Activated CD4-positive, alpha-beta T cell treated with anti-CD3 and anti-CD28 coated beads, Interleukin-10, Interleukin-2, amounts not matched to agents 100 ng/mL and 50 ng/mL, durations not matched to agents 16 hours and 8 hours (primary cell): ENCODE results near the gene MED22.
"Not testable (repeated sequence)": the region's sequence is repeated elsewhere in the genome, so short reads cannot be mapped to it uniquely, and the experiment has no call there.

Experiments
- DNase-seq: peaks from one replicate; pipeline ENCODE4 v3.0.0-alpha.2; 2020

Gene MED22

DNA sequence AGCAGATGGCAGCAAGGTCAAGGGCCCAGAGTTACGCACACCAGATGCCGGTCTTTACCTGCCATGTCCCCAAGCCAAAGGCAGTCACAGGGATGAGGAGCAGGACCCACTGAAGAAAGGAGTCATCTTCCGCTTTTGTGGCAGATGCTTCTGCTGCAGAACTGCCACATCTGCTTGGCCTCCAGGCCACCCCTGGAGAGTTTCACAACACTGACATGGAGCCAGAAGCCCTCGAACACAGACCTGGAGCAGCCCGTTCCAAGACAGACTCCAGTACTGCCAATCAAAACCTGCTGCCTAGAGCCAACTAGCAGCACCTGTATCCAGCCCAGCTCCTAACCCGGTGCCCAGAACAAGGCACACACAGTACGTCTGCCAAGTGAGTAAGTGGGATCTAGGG lies 6.8 kb upstream of the MED22 start:
- no peak for DNase-seq

DNA sequence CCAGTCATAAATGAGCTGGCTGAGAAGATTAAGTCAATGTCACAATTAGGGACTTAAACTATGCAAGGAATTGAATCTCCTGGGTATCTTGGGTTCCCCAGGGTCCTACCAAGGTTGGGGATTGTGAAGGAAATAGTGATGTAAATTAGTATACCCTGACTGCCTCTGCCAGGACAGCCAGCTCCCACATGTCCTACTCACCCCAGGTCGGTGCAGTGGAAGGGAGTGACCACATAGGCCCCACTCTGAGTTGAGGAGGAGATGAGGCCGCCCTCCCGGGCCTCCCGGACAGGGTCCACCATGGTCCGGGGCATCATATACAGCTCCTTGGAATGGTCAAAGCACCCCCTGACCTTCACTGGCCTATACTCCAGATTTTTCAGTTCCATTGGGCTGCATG lies 5.6 kb upstream of the MED22 start:
- no peak for DNase-seq

GRCh38 chr9:133352635-133353340 lies 4.9 kb upstream of the MED22 start:
- DNase-seq, result no peak

- peak; percentile 77 for DNase-seq
Measured at GRCh38 chr9:133351908-133352634, 4.1 kb upstream of the MED22 start.

- no peak for DNase-seq
Measured at GRCh38 chr9:133351526-133351907, 3.6 kb upstream of the MED22 start.

- DNase-seq, result peak; percentile 57
Measured at GRCh38 chr9:133349965-133350616, 2.2 kb upstream of the MED22 start.

GRCh38 chr9:133348718-133349573 lies 1.0 kb upstream of the MED22 start:
- no peak for DNase-seq

DNA sequence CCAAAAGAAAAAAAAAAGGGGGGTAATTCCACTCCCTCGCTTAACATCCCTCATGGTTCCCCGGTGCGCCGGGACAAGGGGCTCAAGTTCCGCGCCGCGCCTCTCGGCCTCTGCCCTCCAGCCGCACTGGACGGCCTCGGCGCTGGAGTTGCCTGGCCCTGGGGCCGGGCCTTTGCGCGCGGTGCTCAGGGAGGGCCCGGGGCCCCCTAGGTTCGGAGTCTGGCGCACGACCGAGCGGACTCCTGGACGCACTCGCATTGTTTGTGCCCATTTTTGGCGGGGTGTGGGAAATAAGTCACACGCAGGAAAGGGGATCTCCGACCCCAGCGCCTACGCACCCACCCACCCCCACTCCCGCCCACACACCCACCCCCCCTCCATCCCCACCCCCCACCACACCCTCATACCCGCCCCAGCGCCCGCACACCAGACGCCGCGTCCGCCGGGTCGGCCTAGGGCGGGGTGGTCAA lies 381 bp downstream of the MED22 start:
- DNase-seq, result peak; percentile 63

DNA sequence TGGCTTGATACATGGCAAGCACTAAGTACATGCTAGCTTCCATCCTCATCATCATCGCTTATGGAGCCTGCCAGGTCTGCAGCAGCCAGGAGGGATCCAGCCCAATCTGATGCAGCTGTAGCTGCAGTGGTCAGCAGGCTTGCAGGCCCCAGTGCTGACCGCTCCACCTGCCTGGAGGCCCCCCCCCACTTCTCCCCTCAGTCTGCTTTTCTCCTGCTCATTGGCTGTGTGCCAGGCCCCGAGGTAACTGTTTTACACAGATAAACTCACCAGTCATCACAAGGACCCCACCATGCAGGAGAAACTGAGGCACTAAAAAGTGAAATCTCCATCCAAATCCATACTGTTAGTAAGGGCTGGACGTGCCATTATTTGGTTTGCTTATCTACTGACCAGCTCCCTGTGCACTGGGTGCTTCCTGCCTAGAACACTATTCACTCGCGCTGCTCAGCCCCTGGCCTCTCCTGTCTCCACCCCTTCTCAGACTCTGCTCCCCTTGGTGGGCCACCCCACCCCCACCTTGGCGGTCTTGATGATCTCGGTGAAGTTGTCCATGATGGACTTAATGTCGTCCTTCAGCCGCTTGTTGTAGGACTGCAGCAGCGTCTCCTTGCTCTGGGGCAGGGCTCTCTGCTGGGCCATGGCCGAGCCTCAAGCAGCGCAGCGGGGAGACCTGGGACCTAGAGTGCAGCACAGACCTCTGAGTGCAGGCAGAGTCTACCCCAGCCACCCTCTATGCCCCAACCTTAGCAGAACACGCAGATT lies 1.7 kb downstream of the MED22 start:
- DNase-seq, result no peak

- no peak for DNase-seq
Measured at GRCh38 chr9:133345596-133345995, 2.3 kb downstream of the MED22 start.

- no peak for DNase-seq
Measured at GRCh38 chr9:133344979-133345378, 3.0 kb downstream of the MED22 start.

- no peak for DNase-seq
Measured at GRCh38 chr9:133344071-133344470, 3.9 kb downstream of the MED22 start.

- no peak for DNase-seq
Measured at GRCh38 chr9:133342570-133342969, 5.4 kb downstream of the MED22 start.

GRCh38 chr9:133342069-133342406 lies 5.9 kb downstream of the MED22 start:
- no peak for DNase-seq

DNA sequence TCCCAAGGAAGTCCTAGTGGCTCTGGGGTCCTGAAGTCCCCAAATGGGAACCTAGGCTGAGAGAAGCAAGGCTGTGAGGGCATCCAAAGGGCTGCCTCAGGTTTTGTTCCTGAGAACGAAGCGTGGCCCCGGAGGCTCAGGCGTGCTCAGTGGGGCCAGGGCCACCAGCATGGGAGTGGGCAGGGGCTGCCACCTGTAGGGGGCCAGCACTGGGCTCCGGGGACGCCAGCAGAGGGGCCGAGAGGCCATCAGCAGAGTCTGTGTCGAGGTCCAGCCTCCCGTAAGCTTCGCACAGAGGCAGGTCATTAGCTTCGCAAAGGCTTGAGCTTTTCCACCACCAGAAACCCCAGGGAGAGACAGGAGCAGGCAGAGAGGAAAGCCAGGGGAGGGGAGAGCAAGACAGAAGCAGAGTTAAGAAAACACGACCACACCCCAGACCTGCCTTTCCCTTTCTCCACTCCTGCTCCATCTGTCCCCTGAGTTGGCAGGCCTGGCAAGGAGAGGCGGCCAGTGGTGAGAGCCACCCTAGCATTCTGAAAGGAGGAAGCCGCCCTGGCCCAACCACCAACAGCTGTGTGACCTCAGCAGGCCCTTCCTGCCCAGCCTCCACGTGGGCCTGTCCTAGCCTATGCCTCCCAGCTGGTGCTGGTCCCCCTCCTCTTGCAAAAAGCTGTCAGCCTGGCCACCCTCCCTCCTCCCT lies 6.4 kb downstream of the MED22 start:
- DNase-seq, result no peak

DNA sequence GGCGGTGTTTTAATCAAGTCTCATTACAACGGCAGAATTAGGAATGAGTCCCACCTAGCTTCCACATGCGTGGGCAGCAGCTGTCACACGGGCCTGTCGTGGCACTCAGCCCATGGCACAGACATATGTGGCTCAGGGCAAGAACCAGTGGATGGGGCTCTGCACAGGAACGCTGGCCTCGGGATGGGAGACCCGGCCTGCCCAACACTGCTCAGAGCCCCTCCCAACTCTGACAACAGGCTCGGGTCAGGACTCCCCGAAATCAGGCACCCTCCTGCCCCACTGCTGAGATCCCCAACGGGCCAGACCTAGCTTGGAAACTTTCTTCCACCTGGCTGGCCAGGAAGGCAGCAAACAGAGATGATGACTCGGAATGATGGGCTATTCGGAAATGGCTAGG lies 7.0 kb downstream of the MED22 start:
- DNase-seq, result no peak

- no peak for DNase-seq
Measured at GRCh38 chr9:133340256-133340655, 7.7 kb downstream of the MED22 start.

DNA sequence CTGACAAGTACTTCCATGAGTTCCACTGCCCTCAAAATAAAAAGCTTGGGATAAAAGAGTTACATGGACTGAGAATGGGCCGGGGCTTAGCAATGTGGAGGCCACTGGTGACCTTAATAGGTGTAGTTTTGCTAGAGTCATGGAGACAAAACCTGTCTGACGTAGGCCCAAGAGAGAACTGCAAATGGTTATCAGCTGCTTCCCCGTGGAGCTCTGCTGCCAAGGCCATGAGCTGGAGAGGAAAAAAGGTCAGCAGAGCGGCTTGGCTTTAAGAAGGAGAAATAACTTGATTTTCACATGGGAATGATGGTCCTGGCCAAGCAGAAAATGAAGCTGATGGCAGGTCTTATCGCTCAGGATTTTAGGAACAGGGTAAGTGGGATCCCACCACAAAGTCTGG lies 8.3 kb downstream of the MED22 start:
- DNase-seq, result no peak

- DNase-seq, result peak; percentile 96
Measured at GRCh38 chr9:133335924-133336811, 11.8 kb downstream of the MED22 start, which contains the start of gene SURF6. TSS of gene SURF6 (minus strand) at chr9:133336188. CDS start at chr9:133336132, 56 bp downstream.

DNA sequence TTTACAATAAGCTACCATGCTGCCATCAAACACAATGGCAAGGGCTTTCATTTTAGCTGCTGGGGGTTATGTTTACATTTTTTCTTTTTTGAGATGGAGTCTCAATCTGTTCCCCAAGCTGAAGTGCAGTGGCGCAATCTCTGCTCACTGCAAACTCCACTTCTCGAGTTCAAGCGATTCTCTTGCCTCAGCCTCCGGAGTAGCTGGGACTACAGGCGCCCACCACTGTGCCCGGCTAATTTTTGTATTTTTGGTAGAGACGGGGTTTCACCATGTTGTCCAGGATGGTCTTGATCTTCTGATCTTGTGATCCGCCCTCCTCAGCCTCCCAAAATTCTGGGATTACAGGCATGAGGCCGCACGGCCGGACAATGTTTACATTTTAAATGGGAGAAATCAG lies 13.0 kb downstream of the MED22 start:
- DNase-seq, result not testable (repeated sequence)

- no peak for DNase-seq
Measured at GRCh38 chr9:133334161-133334560, 13.8 kb downstream of the MED22 start.
